ENCODE data around the gene CLNK.

The CLNK gene

GRCh38 chr4:10664408-10664807 lies 20.2 kb downstream of the CLNK start:
- DNase-seq (ENCODE audit: low read depth in 1 of 2, low spot score in 1 of 2) = no peak

GRCh38 chr4:10662937-10663336 lies 21.6 kb downstream of the CLNK start:
- DNase-seq (ENCODE audit: low read depth in 1 of 2, low spot score in 1 of 2) = no peak

GRCh38 chr4:10661047-10661446 lies 23.5 kb downstream of the CLNK start:
- DNase-seq (ENCODE audit: low read depth in 1 of 2, low spot score in 1 of 2) = no peak

GRCh38 chr4:10659251-10659650 lies 25.3 kb downstream of the CLNK start:
- DNase-seq (ENCODE audit: low read depth in 1 of 2, low spot score in 1 of 2) = no peak

- DNase-seq (ENCODE audit: low read depth in 1 of 2, low spot score in 1 of 2) = no peak
Measured at GRCh38 chr4:10656988-10657387, 27.6 kb downstream of the CLNK start.

GRCh38 chr4:10656420-10656819 lies 28.1 kb downstream of the CLNK start:
- no peak for DNase-seq (ENCODE audit: low read depth in 1 of 2, low spot score in 1 of 2)

- no peak for DNase-seq (ENCODE audit: low read depth in 1 of 2, low spot score in 1 of 2)
Measured at GRCh38 chr4:10655968-10656367, 28.6 kb downstream of the CLNK start.

- no peak for DNase-seq (ENCODE audit: low read depth in 1 of 2, low spot score in 1 of 2)
Measured at GRCh38 chr4:10648479-10648878, 36.1 kb downstream of the CLNK start.

GRCh38 chr4:10647846-10648245 lies 36.7 kb downstream of the CLNK start:
- DNase-seq (ENCODE audit: low read depth in 1 of 2, low spot score in 1 of 2) = no peak

GRCh38 chr4:10643600-10644425 lies 40.8 kb downstream of the CLNK start:
- DNase-seq (ENCODE audit: low read depth in 1 of 2, low spot score in 1 of 2) = no peak

- no peak for DNase-seq (ENCODE audit: low read depth in 1 of 2, low spot score in 1 of 2)
Measured at GRCh38 chr4:10640561-10641201, 43.9 kb downstream of the CLNK start.

- DNase-seq (ENCODE audit: low read depth in 1 of 2, low spot score in 1 of 2) = no peak
Measured at GRCh38 chr4:10639664-10640063, 44.9 kb downstream of the CLNK start.

GRCh38 chr4:10639100-10639499 lies 45.5 kb downstream of the CLNK start:
- DNase-seq (ENCODE audit: low read depth in 1 of 2, low spot score in 1 of 2) = no peak

GRCh38 chr4:10635091-10635490 lies 49.5 kb downstream of the CLNK start:
- no peak for DNase-seq (ENCODE audit: low read depth in 1 of 2, low spot score in 1 of 2)

- DNase-seq (ENCODE audit: low read depth in 1 of 2, low spot score in 1 of 2) = no peak
Measured at GRCh38 chr4:10629394-10629793, 55.2 kb downstream of the CLNK start.

- no peak for DNase-seq (ENCODE audit: low read depth in 1 of 2, low spot score in 1 of 2)
Measured at GRCh38 chr4:10625131-10625530, 59.4 kb downstream of the CLNK start.

- no peak for DNase-seq (ENCODE audit: low read depth in 1 of 2, low spot score in 1 of 2)
Measured at GRCh38 chr4:10623862-10624261, 60.7 kb downstream of the CLNK start.

GRCh38 chr4:10623241-10623640 lies 61.3 kb downstream of the CLNK start:
- no peak for DNase-seq (ENCODE audit: low read depth in 1 of 2, low spot score in 1 of 2)

GRCh38 chr4:10622728-10623127 lies 61.8 kb downstream of the CLNK start:
- no peak for DNase-seq (ENCODE audit: low read depth in 1 of 2, low spot score in 1 of 2)

- no peak for DNase-seq (ENCODE audit: low read depth in 1 of 2, low spot score in 1 of 2)
Measured at GRCh38 chr4:10620935-10621488, 63.6 kb downstream of the CLNK start.

- no peak for DNase-seq (ENCODE audit: low read depth in 1 of 2, low spot score in 1 of 2)
Measured at GRCh38 chr4:10619855-10620254, 64.7 kb downstream of the CLNK start.

- no peak for DNase-seq (ENCODE audit: low read depth in 1 of 2, low spot score in 1 of 2)
Measured at GRCh38 chr4:10619220-10619619, 65.3 kb downstream of the CLNK start.
